GM19455 (cell line): ENCODE measurements around the gene MYO1B.
A peak's percentile ranks its signal among the peaks of the same experiment; 100 is the strongest.

ENCODE experiments used
- ATAC-seq: cut with Tn5 transposase; IDR thresholded peaks from one replicate; pipeline ENCODE4 v1.9.1; 2021; ENCODE audit not compliant: unreplicated experiment

MYO1B gene

DNA sequence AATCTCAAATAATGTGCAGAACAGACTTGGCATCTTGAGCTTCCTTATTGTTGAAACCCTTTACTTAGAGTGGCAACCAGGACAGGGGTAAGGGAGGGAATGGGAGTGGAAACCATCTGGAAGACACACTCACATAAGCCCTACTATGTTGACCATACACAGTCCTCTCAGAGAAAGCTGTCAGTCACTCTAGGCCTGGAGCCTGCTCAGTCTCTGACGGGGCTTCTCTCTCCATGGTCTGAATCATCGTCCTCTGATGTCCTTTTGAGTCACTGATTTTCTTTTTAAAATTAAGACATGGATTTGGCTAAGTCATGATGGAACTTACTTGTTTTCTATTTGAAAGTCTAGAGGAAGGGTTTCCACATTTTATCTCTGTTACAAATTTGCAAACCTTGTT is 74.0 kb downstream of the MYO1B start:
- ATAC-seq, result no peak

DNA sequence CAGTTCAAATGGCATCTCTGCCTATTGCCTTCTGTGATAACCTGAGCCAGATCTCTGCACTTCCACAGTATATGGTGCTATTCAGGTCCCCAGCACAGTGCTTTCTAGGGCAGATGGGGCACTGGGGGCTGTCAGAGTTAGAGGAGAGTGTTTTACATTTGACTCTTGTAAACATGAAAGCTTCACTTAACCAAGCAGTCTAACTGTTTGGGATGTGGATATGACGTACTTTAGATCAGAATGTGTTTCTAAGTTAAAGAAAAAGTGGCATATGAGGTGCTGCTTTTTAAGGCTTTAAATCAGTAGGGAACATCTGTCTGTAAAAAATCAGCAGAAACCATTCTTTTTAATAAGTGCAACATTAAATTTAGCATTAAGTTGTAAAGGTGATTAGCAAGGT is 75.7 kb downstream of the MYO1B start:
- ATAC-seq, result no peak

DNA sequence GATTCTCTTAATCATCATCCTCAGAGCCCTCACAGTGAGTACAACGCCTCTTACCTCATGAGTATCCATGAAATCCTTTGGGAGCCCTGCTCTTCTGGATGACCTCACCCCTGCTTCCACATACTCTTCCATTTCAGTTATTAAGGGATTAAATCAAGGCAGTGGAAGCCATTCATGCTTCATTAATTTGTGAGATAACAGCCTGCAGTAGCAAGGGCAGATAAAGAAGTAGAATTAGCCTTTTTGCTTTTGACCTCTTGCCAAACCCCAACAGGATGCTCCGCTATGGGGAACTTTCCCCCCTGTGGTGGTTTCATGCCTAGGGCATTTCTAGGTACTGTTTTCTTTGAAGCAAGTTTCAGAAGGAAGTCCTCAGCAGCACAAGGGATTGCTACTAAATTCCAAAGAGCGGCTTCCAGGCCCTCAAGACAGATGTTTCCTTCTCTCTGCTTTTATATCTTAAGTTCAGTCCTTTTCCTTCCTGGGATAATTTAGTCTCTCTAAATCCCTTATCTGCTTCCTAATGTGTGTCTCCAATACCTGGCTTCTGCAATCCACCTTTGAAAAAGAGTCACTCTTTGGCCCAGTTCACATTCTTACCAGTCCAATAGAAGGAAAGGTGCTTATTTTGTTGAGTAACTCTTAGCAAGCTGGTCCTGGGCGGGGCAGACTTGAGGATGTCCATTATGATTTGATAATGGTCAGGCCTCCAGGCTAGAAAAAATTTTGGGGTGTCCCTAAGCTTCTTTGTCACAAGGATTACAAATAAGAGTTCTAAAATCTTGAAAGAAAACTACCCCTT is 76.9 kb downstream of the MYO1B start:
- no peak for ATAC-seq

DNA sequence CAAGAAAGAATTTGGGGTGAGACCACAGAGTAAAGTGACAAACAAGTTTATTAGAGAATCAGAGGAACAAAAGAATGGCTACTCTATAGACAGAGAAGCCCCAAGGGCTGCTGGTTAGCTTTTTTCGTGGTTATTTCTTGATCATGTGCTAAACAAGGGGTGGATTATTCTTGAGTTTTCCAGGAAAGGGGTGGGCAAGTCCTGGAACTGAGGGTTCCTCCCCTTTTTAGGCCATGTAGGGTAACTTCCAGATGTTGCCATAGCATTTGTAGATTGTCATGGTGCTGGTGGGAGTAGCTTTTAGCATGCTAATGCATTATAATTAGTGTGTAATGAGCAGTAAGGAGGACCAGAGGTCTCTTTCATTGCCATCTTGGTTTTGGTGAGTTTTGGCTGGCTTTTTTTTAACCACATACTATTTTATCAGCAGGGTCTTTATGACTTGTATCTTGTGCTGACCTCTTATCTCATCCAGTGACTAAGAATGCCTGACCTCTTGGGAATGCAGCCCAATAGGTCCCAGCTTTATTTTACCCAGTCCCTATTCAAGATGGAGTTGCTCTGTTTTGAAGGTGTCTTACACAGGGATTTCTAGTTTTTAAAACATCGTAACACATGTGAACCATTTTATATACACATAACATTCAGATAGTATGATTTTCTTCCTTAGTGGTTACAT is 77.8 kb downstream of the MYO1B start:
- ATAC-seq, result no peak

DNA sequence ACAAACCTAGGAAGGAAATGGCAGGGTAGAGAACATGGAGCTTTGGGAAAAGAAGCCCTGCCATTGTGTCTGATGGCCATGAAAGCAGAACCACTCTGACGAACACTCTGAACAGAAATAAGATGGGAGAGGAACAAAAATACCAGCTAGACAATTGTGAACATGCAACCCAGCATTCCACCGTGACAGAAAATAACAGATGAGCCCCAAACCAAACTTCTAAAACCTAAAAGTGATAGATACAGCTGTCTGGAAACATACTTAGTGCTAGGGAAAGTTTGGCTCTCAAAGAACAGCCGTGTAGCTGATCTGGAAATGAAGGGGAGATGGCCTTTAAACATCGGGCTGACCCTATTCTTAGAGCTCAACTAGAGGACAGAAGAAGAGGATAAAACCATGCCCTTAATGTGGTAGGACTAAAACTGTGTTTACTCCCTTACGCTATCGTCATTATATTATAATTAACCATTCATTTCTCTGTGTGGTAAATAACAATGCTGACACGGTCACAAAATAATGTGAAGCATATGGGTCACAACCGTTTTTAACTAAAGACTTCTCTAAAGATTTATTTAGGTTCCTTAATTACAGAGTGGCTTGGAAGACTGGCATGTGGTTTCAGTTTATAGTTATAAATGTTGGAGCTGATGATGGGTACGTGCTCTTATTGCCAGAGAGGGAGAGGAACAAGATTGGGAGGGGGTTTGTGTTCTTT is 80.6 kb downstream of the MYO1B start:
- no peak for ATAC-seq

DNA sequence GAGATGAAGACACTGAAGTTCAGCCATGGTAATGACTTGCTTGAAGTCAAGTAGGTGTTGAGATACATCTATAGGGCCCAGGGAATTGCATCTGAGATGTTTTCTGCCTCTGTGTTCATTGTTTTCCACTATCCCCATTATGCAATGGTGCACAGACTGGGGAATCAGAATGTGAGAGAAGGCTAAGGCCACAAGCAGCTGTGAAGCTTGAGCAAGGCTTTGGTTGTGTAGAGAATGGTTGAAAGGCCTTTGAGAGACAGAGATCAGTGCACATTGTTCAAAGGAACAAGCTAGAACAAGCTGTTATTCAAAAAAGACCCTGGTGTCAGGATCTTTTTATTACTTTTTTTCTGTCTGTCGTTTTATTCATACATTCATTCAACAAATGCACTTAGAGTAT is 82.3 kb downstream of the MYO1B start:
- ATAC-seq, result no peak

DNA sequence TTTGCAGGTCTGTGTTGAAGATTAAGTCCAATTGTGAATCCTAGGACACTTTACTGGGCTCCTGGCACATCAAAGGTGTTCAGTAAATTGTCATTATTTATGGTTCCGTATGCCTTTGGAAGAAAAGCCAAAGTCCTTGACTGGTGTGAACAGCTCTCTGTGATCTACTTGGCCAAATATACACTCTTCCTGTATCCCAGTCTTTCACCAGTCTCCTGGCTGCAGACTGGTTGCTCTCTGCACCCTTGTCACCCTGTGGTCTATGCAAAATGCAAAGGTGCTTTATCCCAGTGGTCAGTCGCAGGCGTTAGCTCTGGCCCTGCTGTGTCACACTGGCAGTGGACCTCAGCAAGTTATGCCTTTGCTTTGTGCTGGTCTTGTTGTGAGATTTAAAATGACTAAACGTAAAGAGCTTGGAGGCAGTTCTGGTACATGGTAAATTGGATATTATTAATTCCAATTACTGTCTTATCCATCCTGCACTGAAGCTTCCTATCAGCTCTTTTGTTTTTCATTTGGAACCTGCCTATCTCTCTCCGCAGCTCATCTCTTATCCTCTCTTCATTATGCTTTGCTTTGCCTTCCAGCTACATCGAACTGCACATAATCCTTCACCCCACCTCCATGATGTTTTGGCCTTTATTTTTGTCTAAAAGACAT is 83.1 kb downstream of the MYO1B start:
- no peak for ATAC-seq

DNA sequence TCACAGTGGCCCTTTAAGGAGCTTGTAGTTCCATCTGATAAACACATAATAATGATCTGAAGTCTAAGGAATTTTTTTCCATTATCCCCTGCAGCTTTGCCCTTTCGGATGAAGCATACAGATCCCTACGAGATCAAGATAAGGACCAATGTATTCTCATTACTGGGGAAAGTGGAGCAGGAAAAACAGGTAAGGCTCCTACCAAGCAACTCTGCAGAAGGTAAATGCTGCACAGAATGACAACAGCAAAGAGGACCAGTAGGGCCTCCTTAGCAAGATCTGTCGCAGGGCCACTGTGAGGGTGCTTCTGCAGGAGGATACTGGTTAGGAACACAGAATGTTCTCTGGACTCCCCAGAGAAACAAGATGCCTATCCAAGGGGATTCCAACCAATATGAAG is 84.6 kb downstream of the MYO1B start:
- ATAC-seq, result no peak

DNA sequence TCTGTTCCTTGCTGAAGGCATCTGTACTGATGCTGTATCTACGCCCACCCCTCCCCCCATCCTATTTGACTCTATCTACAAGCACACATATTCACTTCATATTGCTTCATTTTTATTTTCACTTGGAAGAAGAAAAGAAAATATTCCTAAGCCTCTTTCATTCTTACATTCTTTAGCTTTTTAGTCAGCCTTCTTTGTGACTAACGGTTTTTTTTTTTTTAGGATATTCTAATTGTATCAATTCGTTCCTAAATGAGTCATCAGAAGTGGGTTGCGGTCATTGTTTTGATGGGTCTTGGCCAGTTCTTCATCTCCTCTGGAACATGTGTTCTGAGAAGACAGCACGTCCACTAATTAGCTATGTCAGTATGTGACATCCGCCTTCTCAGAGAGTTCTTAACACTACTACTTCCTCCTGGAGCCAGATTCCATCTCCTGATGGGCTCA is 88.7 kb downstream of the MYO1B start:
- peak; percentile 57 for ATAC-seq

DNA sequence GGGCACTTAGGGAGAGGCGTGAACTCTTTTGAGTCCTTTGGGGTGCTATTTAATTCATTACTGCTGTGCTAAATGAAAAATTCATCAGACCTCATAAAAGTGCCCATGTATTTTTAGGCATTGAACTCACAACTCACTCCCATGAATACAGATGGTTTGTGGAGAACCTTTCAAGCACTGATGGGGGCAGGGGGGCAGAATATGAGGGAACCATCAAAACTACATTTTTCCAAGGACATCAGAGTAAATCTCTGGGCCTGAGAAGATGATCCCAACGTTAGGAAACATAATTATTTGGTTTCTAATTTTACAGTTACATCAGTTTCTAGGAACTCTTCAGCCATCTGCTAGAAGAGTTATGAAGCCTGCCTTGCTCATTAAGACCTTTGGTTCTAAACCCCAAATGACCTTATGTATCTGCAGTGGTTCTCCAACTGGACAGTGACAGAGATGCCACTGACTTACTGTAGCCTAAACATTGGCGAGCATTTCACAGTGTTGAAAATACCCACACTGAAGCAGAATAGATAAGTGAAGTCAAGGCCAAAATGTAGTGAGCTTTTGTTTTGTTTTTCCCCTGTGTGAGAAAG is 90.8 kb downstream of the MYO1B start:
- no peak for ATAC-seq

DNA sequence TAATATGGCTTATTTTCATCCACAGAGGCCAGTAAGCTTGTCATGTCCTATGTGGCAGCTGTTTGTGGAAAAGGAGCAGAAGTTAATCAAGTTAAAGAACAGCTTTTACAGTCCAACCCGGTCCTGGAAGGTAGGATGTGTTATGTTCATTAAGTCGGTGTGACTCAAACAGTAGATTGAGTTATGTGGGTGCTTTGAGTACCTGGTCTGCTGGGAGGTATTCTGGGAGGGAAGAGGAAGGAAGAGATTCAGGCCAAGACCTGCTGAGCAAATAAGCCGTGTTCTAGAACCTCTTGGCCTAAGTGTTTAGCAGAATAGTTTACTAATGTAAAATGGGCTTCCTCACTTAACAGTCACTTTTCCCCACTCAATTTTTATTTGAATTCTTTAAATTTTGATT is 96.2 kb downstream of the MYO1B start:
- no peak for ATAC-seq

DNA sequence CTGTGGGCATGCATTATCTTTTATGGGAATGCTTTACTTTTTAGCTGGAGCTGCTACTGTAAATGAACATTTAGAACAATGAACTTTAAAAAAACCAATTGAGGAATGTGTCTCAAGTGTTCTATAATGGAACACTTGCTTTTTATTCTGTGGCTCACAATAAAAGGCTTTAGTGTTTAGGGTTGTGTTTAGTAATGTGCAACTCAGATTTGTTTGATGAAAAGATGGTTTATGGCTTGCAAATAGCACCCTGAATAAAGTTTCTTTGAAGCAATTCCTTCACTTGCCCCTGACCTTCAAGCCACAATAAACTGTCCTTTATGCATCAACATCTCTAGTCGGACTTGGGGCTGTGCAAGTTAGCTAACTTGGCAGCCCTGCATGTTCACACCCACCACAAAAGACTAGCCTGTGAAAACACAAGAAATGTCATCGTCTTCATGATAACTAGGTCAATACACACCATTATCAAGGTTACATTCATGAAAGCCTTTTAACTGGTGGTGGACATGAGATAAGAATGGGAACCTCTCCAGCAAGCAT is 98.7 kb downstream of the MYO1B start:
- ATAC-seq, result no peak

DNA sequence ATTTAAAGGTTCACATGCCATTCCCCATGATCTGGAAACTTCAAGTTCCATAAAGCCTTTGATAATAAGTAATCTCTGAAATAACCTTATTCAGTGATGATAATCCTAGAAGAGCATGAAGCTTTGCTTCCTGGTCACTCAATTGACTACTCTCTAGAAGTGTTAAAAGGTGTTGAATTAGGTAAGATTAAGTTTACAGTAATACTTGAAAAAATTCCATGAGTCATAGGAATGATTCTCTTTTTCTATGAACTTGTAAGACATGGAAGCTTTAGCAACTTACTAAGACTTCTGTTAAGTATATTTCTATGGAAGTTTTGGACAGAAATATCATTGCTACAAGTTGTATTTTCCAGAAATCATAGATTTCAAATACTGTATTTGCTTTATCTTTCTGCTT is 100.6 kb downstream of the MYO1B start:
- ATAC-seq, result no peak

DNA sequence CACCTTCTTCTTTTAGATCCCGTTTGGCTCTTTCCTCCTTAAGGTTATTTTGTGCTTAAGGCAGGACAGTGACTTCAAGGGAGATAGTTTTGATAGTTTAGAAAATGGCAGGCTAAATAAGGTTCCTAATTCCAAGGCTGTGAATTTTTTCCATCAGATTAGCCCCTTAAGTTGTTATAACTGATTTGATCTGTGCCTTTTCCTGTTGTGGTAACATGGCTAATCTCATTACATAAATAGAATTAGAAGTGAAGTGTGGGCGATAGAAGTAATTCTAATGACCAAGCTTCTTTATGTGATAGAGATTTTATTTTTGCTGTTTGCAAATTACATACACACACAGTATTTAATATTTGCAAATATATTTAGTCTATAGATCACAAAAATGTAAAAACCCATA is 102.0 kb downstream of the MYO1B start:
- ATAC-seq, result no peak

DNA sequence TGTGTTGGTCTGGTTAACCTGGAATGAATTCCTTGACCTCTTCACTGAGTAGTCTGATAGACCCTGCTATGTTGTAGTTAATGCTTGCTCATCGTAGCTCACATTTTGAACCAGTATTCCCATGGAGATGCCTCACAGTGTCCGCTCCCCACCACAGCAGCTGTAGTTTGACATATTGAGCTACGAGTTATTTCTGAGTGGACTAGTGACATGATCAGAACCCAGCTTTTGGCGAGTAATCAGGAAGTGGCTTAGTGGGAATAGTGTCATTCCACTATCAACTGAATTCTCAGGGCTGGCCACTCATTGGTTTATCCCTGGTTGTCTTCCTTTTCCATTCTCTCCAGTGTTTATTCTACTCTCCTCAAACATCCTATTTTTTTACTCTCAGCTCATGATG is 102.7 kb downstream of the MYO1B start:
- ATAC-seq, result no peak

DNA sequence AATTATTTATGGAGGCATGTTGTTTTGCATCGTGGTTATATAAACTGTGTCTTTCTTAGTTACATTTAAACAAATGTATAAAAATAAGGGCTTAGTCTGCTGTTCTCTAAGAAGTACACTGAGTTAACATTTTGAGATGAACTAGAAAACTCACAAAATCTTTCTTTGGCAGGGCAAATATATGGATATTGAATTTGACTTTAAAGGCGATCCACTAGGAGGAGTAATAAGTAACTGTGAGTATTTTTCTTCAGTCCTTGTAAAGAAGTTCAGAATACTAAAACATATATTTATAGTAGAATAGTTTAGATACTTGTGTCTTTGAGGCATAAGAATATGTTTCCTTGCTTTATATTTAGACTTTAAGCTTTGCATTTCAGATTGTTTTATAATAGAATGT is 104.8 kb downstream of the MYO1B start:
- no peak for ATAC-seq

DNA sequence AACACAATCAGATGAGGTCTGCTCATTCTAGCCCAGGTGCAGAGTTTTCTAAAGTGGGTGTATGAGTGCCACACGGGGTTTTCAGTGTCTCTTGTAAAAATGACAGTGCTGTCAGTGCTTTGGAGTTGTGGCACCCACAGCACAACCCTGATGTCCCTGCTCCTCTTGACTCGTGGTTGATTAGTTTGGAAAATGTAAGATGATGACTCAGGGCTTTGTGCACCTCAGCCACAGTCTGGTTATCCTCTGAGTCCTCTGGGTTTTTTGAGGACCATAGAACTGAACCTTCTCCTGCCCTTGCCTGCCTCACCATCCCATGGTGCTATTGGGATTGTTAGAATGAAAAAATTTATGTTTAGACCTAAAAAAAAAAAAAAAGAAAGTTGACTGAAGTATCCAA is 105.6 kb downstream of the MYO1B start:
- ATAC-seq, result no peak

DNA sequence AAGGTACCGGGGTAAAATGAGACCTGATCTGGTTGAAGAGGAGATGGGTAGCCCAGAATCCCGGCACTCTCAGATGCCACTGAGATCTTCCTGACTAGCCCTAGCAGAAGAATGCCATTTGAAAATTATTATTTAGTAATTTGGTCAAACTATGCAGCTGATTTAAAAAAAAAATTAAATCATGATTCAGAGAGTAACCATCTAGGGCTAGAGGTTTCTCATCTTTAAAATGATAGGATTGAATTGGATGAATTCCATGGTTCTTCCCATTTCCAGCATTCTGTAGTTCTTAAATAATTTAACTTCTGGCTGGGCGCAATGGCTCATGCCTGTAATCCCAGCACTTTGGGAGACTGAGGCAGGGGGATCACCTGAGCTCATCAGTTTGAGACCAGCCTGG is 106.1 kb downstream of the MYO1B start:
- ATAC-seq, result no peak

DNA sequence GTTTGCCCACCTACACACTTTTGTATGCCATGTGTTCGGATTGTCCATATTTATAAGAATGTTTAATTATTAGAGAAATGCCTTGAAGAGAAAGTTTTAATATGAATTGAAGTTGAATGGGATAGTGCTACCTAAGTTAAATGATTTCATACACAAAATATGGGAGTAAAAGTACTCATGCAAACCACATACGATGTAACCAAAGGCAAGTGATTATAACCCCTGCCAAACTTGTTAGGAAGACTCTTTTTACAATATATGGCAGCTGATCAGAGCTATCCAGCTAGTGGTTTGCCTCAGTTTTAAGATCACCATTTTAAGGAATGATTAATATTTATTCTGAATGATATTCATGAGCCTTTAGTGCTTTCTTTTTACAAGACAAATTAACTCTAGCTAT is 106.7 kb downstream of the MYO1B start:
- ATAC-seq, result no peak

DNA sequence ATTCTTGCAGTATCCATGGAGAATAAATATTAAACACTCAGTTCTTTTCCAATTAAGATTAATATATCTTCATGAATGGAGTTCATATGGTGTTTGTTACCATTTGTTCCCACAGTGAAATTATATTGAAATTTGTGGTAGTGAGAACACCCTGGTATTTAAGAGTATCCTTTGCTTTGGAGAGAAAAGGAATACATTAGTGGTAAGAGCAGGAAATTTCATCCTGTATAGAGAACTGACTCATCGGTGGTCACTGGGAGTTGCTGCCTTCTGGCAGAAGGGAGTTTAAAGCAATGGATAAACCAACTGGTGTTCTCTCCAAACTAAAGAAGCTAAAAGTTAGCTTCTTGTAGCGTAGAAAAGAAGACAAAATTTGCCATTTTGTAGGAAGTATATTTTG is 107.3 kb downstream of the MYO1B start:
- no peak for ATAC-seq
